Mesothelial cell of epicardium (in vitro differentiated cells): ENCODE measurements around the gene CLEC4C. TPM values are rescaled to one million over a fixed set of nuclear protein-coding genes. Genes with fewer than 3 reads are reported as not detected.

Experiments
- DNase-seq, 2 experiments: peaks; one replicate each; pipeline ENCODE4 v3.0.0; 2021; ENCODE audit warnings: low spot score in 2 of 2; ENCODE audit not compliant: unreplicated experiment in 2 of 2
- H3K27ac Mint-ChIP-seq: 2 replicates; pipeline ENCODE4 v1.8.0; 2021; ENCODE audit warnings: mixed read lengths
- H3K27me3 Mint-ChIP-seq: 2 replicates; pipeline ENCODE4 v1.8.0; 2021; ENCODE audit warnings: low read depth, mixed read lengths
- H3K36me3 Mint-ChIP-seq: 2 replicates; pipeline ENCODE4 v1.8.0; 2021; ENCODE audit warnings: mixed read lengths
- H3K4me1 Mint-ChIP-seq: 2 replicates; pipeline ENCODE4 v1.8.0; 2021; ENCODE audit warnings: mixed read lengths
- H3K4me3 Mint-ChIP-seq: 2 replicates; pipeline ENCODE4 v1.8.0; 2021; ENCODE audit warnings: mild to moderate bottlenecking, moderate library complexity, mixed read lengths
- H3K9me3 Mint-ChIP-seq: 2 replicates; pipeline ENCODE4 v1.8.0; 2021; ENCODE audit warnings: mixed read lengths
- total RNA-seq: library from RNA; stranded (reverse); gene quantifications from 3 replicates; pipeline ENCODE4 v1.2.1, GENCODE V29; 2021
- TF ChIP-seq, protein P1 (sequence below): fragments of 200-600 bp; sonication (generic); IDR thresholded peaks from one replicate; pipeline ENCODE4 v1.5.0; 2021; ENCODE audit warnings: antibody characterized with exemption; ENCODE audit not compliant: unreplicated experiment

CLEC4C gene
- total RNA-seq, 1 donor from 2014 or later = not detected

DNA sequence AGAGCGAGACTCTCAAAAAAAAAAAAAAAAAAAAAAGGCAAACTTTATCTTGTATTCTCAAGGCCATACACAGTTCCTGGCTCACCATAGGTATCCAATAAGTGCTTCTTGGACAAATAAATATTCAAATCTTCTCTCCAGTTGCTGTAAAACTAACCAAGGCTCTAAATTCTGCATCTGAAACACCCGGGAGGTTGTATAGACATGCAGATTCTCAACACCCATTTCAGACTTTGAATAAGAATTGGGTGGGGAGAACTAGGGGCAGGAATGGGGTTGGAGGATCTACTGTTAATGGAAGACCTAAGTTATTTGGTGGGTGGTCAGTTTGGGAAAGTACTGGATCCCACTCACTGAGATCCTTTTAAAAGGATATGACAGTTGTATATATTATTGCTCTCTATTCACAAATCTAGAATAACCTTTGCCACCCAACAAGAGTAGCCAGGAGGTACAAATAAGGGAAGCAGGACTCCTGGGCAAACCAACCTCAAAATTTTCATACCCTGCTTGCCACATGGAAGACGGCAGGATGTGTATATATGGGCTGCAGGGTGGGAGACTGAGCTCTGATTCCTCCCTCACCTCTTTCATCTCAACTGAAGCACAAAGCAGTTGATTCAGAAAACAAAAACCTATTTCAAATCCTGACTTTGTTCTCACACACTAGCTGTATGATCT is 52.5 kb downstream of the CLEC4C start:
- H3K4me3 Mint-ChIP-seq = no peak overlapping the region
- H3K36me3 Mint-ChIP-seq = no peaks in the 10 kb centered on the region
- TF ChIP-seq, protein P1, sequence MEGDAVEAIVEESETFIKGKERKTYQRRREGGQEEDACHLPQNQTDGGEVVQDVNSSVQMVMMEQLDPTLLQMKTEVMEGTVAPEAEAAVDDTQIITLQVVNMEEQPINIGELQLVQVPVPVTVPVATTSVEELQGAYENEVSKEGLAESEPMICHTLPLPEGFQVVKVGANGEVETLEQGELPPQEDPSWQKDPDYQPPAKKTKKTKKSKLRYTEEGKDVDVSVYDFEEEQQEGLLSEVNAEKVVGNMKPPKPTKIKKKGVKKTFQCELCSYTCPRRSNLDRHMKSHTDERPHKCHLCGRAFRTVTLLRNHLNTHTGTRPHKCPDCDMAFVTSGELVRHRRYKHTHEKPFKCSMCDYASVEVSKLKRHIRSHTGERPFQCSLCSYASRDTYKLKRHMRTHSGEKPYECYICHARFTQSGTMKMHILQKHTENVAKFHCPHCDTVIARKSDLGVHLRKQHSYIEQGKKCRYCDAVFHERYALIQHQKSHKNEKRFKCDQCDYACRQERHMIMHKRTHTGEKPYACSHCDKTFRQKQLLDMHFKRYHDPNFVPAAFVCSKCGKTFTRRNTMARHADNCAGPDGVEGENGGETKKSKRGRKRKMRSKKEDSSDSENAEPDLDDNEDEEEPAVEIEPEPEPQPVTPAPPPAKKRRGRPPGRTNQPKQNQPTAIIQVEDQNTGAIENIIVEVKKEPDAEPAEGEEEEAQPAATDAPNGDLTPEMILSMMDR = no peak
- no peaks in the 10 kb centered on the region for H3K9me3 Mint-ChIP-seq
- H3K27me3 Mint-ChIP-seq = peaks cover 2% of the 10 kb centered on the region
- peaks cover 11% of the 10 kb centered on the region for H3K4me1 Mint-ChIP-seq
- no peak overlapping the region for H3K27ac Mint-ChIP-seq
- no peak for DNase-seq

DNA sequence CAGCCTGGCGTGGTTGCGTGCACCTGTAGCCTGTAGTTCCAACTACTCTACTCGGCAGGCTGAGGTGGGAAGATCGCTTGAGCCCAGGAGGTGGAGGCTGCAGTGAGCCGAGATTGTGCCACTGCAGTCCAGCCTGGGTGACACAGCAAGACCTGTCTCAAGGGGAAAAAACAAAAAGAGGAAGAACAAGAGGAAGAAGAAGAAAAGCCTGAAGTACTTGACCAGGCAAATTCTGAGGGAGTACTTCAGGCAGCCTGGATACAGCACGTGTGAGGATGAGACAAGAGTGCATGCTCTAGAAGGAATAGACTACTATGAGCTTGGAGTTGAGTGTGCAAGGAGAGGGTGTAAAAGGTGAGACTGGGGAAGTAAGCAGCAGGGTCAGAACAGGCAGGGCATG is 53.4 kb downstream of the CLEC4C start:
- Mint-ChIP-seq H3K27ac (no peak overlapping the region), H3K27me3 (peaks cover 2% of the 10 kb centered on the region), H3K4me1 (peaks cover 11% of the 10 kb centered on the region), H3K4me3 (no peak overlapping the region), H3K9me3 (no peaks in the 10 kb centered on the region), H3K36me3 (no peaks in the 10 kb centered on the region)
- DNase-seq = no peak
- TF ChIP-seq, protein P1 = no peak

DNA sequence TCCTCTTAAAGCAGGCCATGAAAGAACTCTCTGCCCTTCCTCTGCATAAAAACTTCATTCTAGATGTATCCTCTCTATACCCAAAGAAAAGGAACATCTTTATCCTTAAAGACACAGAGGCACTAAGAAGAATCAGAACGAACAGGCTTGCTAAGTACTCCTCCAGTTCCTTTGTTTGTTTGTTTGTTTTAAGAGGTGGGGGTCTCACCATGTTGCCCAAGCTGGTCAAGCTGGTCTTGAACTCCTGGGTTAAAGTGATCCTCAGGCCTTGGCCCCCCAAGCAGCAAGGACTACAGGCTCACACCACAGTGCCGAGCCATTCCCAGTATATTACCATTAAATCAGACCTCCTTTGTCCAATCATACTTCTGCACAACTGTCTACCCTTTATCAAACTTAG is 65.6 kb downstream of the CLEC4C start:
- Mint-ChIP-seq H3K27me3 (no peaks in the 10 kb centered on the region), H3K9me3 (peaks cover 4% of the 10 kb centered on the region), H3K4me1 (peaks cover 16% of the 10 kb centered on the region), H3K27ac (no peak overlapping the region), H3K4me3 (no peak overlapping the region), H3K36me3 (no peaks in the 10 kb centered on the region)
- no peak for DNase-seq
- TF ChIP-seq, protein P1 = no peak

Other genes with a start within 250 kb of the CLEC4C start
- gene CD163, start 243.6 kb downstream of the CLEC4C start, total RNA-seq = 0.22 to 0.38 TPM (median 0.36 TPM) in 3 replicates
- gene APOBEC1, start 81.5 kb downstream of the CLEC4C start, total RNA-seq = not detected in 3 replicates
- gene GDF3, start 51.6 kb downstream of the CLEC4C start, total RNA-seq = not detected in 3 replicates
- gene DPPA3, start 35.9 kb downstream of the CLEC4C start, total RNA-seq = 0.71 to 0.81 TPM in 2 of 3 replicates, not detected in the other
- gene NANOGNB, start 17.8 kb upstream of the CLEC4C start, total RNA-seq = not detected in 3 replicates
- 0.32 to 0.58 TPM (median 0.42 TPM) in 3 replicates for gene NANOG, start 42.0 kb upstream of the CLEC4C start, total RNA-seq
- 4.7 to 5.1 TPM (median 4.9 TPM) in 3 replicates for gene SLC2A14, start 125.5 kb upstream of the CLEC4C start, total RNA-seq
- gene SLC2A3, start 188.8 kb upstream of the CLEC4C start, total RNA-seq = 170 to 186 TPM (median 186 TPM) in 3 replicates